Measurements from ENCODE around the gene SAMD4B. TPM values are rescaled to one million over a fixed set of nuclear protein-coding genes. Genes with fewer than 3 reads are reported as not detected.

The SAMD4B gene
- total and polyA plus RNA-seq, 4 donors = 77.6 to 103 (median 86.8) TPM

DNA sequence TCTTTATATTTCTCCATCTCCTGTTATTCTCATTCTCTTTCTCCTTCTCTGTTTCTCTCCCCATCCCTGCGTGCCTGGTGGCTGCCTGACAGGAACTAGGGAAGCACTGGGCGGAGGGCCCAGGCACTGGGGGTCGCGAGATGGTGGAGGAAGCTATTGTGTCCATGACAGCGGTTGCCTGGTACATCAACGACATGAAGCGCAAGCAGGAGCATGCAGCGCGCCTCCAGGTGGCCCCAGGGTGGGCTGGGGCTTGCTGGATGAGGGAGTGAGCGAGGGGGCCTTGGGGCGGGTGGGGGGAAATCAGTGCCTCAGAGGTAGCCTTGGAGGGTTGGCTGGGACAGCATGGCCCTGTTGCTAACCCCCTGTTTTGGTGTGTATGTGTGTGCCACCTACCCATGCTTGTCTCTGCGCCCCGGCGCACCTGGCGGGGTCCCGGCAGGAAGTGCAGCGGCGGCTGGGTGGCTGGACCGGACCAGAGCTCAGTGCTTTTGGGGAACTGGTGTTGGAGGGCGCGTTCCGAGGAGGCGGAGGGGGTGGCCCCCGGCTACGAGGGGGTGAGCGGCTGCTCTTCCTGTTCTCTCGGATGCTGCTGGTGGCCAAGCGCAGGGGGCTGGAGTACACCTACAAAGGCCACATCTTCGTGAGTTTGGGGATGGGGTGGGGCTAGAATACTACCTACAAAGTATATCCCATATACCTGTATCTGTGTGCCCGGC, 75.4 kb downstream of the SAMD4B start:
- peaks cover 4 to 37% (median 27%) of the 10 kb centered on the region in 4 donors for H3K36me3 ChIP-seq (ENCODE audit: control insufficient read depth in 4 of 4, insufficient read depth in 4 of 4, low read length in 4 of 4)
- DNase-seq = no peak

DNA sequence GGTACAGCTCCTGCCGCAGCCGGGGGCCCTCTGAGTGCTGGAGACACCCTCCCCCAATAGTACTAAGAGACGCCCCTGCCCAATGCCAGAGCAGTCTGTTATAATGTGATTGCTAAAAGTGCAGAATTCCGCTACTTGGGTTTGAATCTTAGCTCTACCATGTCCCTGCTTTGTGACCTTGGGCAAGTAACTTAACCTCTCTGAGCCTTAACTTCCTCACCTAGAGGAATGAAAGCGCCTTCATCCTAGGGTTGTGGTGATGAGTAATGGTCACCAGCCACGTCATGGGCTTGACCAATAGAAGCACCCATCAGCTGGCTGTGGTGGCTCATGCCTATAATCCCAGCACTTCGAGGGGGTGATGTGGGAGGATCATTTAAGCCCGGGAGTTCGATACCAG, 76.8 kb downstream of the SAMD4B start:
- Histone ChIP-seq H3K4me3 (no peak overlapping the region), H3K9me3 (ENCODE audit: control insufficient read depth in 4 of 4, insufficient read depth in 3 of 4, low read length in 3 of 4) (no peaks in the 10 kb centered on the region), H3K9ac (ENCODE audit: insufficient read depth in 1 of 2, low read length in 2 of 2) (no peak overlapping the region), H3K36me3 (ENCODE audit: control insufficient read depth in 4 of 4, insufficient read depth in 4 of 4, low read length in 4 of 4) (peaks cover 4 to 42% (median 32%) of the 10 kb centered on the region in 4 donors), H3K27ac (ENCODE audit: low read depth in 1 of 2, low read length in 1 of 2) (no peak overlapping the region), H3K4me1 (ENCODE audit: control insufficient read depth in 5 of 5, insufficient read depth in 5 of 5, low read length in 5 of 5) (peaks cover 0 to 24% (median 9%) of the 10 kb centered on the region in 5 donors), H3K27me3 (ENCODE audit: control insufficient read depth in 3 of 3, insufficient read depth in 3 of 3, low read length in 2 of 3) (no peaks in the 10 kb centered on the region)
- TF ChIP-seq, protein P1, sequence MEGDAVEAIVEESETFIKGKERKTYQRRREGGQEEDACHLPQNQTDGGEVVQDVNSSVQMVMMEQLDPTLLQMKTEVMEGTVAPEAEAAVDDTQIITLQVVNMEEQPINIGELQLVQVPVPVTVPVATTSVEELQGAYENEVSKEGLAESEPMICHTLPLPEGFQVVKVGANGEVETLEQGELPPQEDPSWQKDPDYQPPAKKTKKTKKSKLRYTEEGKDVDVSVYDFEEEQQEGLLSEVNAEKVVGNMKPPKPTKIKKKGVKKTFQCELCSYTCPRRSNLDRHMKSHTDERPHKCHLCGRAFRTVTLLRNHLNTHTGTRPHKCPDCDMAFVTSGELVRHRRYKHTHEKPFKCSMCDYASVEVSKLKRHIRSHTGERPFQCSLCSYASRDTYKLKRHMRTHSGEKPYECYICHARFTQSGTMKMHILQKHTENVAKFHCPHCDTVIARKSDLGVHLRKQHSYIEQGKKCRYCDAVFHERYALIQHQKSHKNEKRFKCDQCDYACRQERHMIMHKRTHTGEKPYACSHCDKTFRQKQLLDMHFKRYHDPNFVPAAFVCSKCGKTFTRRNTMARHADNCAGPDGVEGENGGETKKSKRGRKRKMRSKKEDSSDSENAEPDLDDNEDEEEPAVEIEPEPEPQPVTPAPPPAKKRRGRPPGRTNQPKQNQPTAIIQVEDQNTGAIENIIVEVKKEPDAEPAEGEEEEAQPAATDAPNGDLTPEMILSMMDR (IDR thresholded peaks at IDR 0.05; ENCODE audit: control extremely low read depth, extremely low read depth) = no peak
- no peak for DNase-seq
- no peak for ATAC-seq (ENCODE audit: insufficient read depth, low FRiP score)
- WGBS, 2 donors = 79 to 86% methylated on average over 9 of the region's 9 CpGs

More for the DNA sequence above, 75.4 kb downstream of the SAMD4B start:
- Histone ChIP-seq H3K9ac (ENCODE audit: insufficient read depth in 1 of 2, low read length in 2 of 2) (no peak overlapping the region), H3K27ac (ENCODE audit: low read depth in 1 of 2, low read length in 1 of 2) (no peak overlapping the region), H3K4me1 (ENCODE audit: control insufficient read depth in 5 of 5, insufficient read depth in 5 of 5, low read length in 5 of 5) (peaks cover 0 to 24% (median 9%) of the 10 kb centered on the region in 5 donors), H3K27me3 (ENCODE audit: control insufficient read depth in 3 of 3, insufficient read depth in 3 of 3, low read length in 2 of 3) (no peaks in the 10 kb centered on the region), H3K4me3 (no peak overlapping the region), H3K9me3 (ENCODE audit: control insufficient read depth in 4 of 4, insufficient read depth in 3 of 4, low read length in 3 of 4) (no peaks in the 10 kb centered on the region)
- no peak for ATAC-seq (ENCODE audit: insufficient read depth, low FRiP score)
- 70 to 89% methylated on average over 30 of the region's 30 CpGs for WGBS, 2 donors
- TF ChIP-seq, protein P1 (IDR thresholded peaks at IDR 0.05; ENCODE audit: control extremely low read depth, extremely low read depth) = no peak

DNA sequence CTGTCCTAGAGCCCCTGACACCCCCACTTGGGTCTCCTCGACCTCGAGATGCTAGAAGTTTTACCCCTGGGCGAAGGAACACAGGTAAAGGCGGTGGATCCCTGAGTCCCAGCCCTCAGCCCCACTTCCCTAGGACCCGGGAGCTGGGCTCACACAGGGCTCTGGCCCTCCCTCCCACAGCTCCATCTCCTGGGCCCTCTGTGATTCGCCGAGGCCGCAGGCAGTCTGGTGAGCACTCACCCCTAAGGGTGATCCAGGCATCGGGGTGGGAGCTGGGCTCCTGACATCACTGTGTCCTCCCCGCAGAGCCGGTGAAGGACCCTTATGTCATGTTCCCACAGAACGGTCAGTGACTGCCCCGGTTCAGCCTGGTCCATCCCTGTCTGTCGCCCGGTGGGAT, 78.5 kb downstream of the SAMD4B start:
- H3K4me1 ChIP-seq (ENCODE audit: control insufficient read depth in 5 of 5, insufficient read depth in 5 of 5, low read length in 5 of 5) = peaks cover 0 to 7% (median 0%) of the 10 kb centered on the region in 5 donors
- no peak for DNase-seq
- no peak for ATAC-seq (ENCODE audit: insufficient read depth, low FRiP score)
- H3K9ac ChIP-seq (ENCODE audit: insufficient read depth in 1 of 2, low read length in 2 of 2) = no peak overlapping the region
- no peaks in the 10 kb centered on the region for H3K9me3 ChIP-seq (ENCODE audit: control insufficient read depth in 4 of 4, insufficient read depth in 3 of 4, low read length in 3 of 4)
- no peaks in the 10 kb centered on the region for H3K27me3 ChIP-seq (ENCODE audit: control insufficient read depth in 3 of 3, insufficient read depth in 3 of 3, low read length in 2 of 3)
- H3K36me3 ChIP-seq (ENCODE audit: control insufficient read depth in 4 of 4, insufficient read depth in 4 of 4, low read length in 4 of 4) = peaks cover 4 to 39% (median 35%) of the 10 kb centered on the region in 4 donors
- no peak overlapping the region for H3K27ac ChIP-seq (ENCODE audit: low read depth in 1 of 2, low read length in 1 of 2)
- no peak overlapping the region for H3K4me3 ChIP-seq
- 92 to 95% methylated on average over 14 to 15 of the region's 15 CpGs for WGBS, 2 donors
- TF ChIP-seq, protein P1 (IDR thresholded peaks at IDR 0.05; ENCODE audit: control extremely low read depth, extremely low read depth) = no peak
